ENCODE measurements around the gene SPATA9. TPM values are rescaled to one million over a fixed set of nuclear protein-coding genes. Genes with fewer than 3 reads are reported as not detected.

Gene SPATA9
- total RNA-seq, 8 experiments from 2014 or later: 0.60 to 2.1 (median 1.2) TPM; not detected in 1

DNA sequence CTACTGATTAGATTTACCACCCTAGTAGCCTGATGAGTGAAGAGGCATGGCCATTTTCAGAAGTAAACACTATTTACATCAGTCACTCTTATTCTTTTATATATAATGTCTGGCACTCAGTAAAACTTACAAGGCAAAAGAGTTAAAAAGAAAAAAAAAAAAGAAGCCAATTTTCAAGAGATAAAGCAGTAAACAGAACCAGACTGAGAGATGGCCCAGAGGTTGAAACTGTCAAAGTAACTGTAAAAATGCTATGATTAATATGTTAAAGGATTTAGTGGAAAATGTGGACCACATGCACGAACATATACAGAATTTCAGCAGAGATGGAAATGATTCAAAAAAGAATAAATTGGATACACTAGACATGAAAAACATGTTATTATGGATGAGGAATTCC lies 69.3 kb downstream of the SPATA9 start:
- in situ Hi-C loops (cut with MboI; ENCODE audit: low pct_unique_long_range_greater_than_20kb in 2 of 9, low sequenced_read_pairs in 9 of 9, unreplicated experiment in 9 of 9): no loop called here
- no peak for ATAC-seq (replicated peaks in 6 of 8)
- Histone ChIP-seq H3K4me1 (replicated peaks in 1 of 2) (no peaks in the 10 kb centered on the region), H3K4me3 (no peak overlapping the region), H3K27ac (no peak overlapping the region)
- WGBS, 10 experiments: 75 to 100% (median 96%) methylated on average over 1 of the region's 1 CpG

DNA sequence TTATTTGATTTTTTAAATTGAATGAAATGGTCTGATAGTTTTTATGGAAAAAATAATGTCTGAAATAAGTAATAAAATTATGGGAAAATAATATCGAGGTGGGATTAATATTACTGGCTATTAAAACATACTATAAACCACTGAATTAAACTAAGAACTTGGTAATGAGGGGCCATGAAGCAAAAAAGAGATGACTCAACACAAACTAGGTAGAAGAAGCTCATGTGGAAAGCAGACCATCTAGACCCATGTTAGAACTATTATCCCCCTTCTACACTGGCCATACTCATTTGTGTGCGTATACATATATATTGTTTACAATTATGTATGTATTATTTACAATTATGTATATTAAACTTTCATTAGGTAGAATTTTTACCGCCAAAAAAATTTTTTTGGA lies 71.4 kb downstream of the SPATA9 start:
- no peak overlapping the region for H3K4me3 ChIP-seq
- no peak overlapping the region for H3K27ac ChIP-seq
- no peak for ATAC-seq (replicated peaks in 6 of 8)
- WGBS, 10 experiments: 54 to 100% (median 85%) methylated on average over 1 to 3 of the region's 3 CpGs
- in situ Hi-C loops (cut with MboI; ENCODE audit: low pct_unique_long_range_greater_than_20kb in 2 of 9, low sequenced_read_pairs in 9 of 9, unreplicated experiment in 9 of 9): no loop called here
- H3K4me1 ChIP-seq (replicated peaks in 1 of 2): no peaks in the 10 kb centered on the region

DNA sequence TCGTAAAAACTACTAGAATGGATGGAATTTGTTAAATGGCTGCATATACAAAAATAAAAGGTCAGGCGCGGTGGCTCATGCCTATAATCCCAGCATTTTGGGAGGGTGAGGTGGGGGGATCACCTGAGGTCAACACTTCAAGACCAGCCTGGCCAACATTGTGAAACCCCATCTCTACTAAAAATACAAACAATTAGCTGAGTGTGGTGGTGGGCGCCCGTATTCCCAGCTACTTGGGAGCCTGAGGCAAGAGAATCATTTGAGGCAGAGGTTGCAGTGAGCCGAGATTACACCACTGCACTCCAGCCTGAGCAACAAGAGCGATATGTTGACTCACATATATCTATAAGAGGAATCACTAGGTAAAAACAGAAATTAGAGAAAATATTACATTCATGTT lies 72.2 kb downstream of the SPATA9 start:
- H3K27ac ChIP-seq: no peak overlapping the region
- no peak overlapping the region for H3K4me3 ChIP-seq
- no peak for ATAC-seq (replicated peaks in 6 of 8)
- 20 to 100% (median 79%) methylated on average over 1 to 5 of the region's 7 CpGs; no CpG with 5 or more reads in 3 of the 10 experiments for WGBS, 10 experiments
- in situ Hi-C loops (cut with MboI; ENCODE audit: low pct_unique_long_range_greater_than_20kb in 2 of 9, low sequenced_read_pairs in 9 of 9, unreplicated experiment in 9 of 9): no loop called here
- H3K4me1 ChIP-seq (replicated peaks in 1 of 2): no peaks in the 10 kb centered on the region

DNA sequence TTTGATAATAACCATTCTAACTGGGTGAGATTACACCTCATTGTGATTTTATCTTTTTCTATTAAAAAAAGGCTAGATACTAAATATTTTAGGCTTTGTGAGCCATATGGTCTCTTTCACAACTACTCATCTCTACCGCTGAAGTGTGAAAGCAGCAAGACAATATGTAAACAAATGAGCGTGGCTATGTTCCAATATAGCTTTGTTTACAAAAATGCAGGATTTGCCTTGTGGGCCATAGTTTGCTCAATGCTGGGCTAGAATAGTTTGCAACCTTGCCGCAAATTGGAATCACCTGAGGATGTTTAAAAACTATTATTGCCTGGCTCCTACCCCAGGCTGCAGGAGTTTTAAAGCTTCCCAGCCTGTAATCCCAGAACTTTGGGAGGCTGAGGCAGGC lies 73.1 kb downstream of the SPATA9 start:
- no peak overlapping the region for H3K27ac ChIP-seq
- ATAC-seq (replicated peaks in 6 of 8): no peak
- H3K4me1 ChIP-seq (replicated peaks in 1 of 2): no peaks in the 10 kb centered on the region
- in situ Hi-C loops (cut with MboI; ENCODE audit: low pct_unique_long_range_greater_than_20kb in 2 of 9, low sequenced_read_pairs in 9 of 9, unreplicated experiment in 9 of 9): no loop called here
- no peak overlapping the region for H3K4me3 ChIP-seq
- 0 to 100% (median 82%) methylated on average over 1 to 3 of the region's 3 CpGs; no CpG with 5 or more reads in 1 of the 10 experiments for WGBS, 10 experiments

Other genes with a start within 250 kb of the SPATA9 start
- gene SKIC3, start 128.0 kb downstream of the SPATA9 start, total RNA-seq: 10 to 100 TPM; 57.6 to 83.5 (median 68.6) TPM
- 1 to 10 TPM; 3.3 to 10.0 (median 4.9) TPM for gene ARSK, start 127.9 kb downstream of the SPATA9 start, total RNA-seq
- under 1 TPM in 7 of 8 experiments, not detected in 1; 0.14 to 0.85 (median 0.33) TPM for gene GPR150, start 62.9 kb downstream of the SPATA9 start, total RNA-seq
- gene RFESD, start 36.2 kb downstream of the SPATA9 start, total RNA-seq: 1 to 10 TPM; 1.1 to 6.7 (median 2.7) TPM
- gene RHOBTB3, start 48.3 kb upstream of the SPATA9 start, total RNA-seq: 100 to 1,000 TPM in 2 of 8 experiments, 10 to 100 TPM in 6; 28.4 to 296 (median 59.4) TPM
- 100 to 1,000 TPM in 1 of 8 experiments, 10 to 100 TPM in 7; 16.4 to 116 (median 20.2) TPM for gene GLRX, start 139.7 kb upstream of the SPATA9 start, total RNA-seq

Data from motor neuron (in vitro differentiated cells).